Right lobe of liver (tissue), 6 donors: ENCODE results near the gene KRT83. TPM values are rescaled to one million over a fixed set of nuclear protein-coding genes. Genes with fewer than 3 reads are reported as not detected.

Experiments
- ATAC-seq, 4 donors: fragments of 200-7000 bp; cut with Tn5 transposase; one replicate each; pipeline ENCODE4 v1.9.1; 2020; ENCODE audit warnings: mild to moderate bottlenecking in 4 of 4, moderate library complexity in 4 of 4
- DNase-seq, 3 donors: peaks; one replicate each; pipeline ENCODE4 v3.0.0-alpha.2; 2020
- H3K27ac ChIP-seq, 3 donors: fragments of 200-600 bp; one replicate each; pipeline ENCODE4 v1.8.0; 2022
- H3K27me3 ChIP-seq, 2 donors: fragments of 200-600 bp; one replicate each; pipeline ENCODE4 v1.8.0; 2022
- H3K36me3 ChIP-seq, 4 donors: fragments of 200-600 bp; sonication (generic) in 1 of 4; one replicate each; pipeline versions ENCODE4 v1.5.1 to v1.8.0; 2017 to 2022; ENCODE audit warnings: control low read depth in 1 of 4
- H3K4me1 ChIP-seq, 4 donors: fragments of 200-600 bp; sonication (generic) in 1 of 4; one replicate each; pipeline versions ENCODE4 v1.5.1 to v1.8.0; 2017 to 2022; ENCODE audit warnings: control low read depth in 1 of 4
- H3K4me3 ChIP-seq, 3 donors: fragments of 200-600 bp; one replicate each; pipeline ENCODE4 v1.8.0; 2022
- H3K9me3 ChIP-seq, 4 donors: fragments of 200-600 bp; sonication (generic) in 1 of 4; one replicate each; pipeline versions ENCODE4 v1.5.1 to v1.8.0; 2017 to 2022; ENCODE audit warnings: control low read depth in 1 of 4
- CTCF ChIP-seq, 4 donors: fragments of 200-600 bp in 3 of 4; fragments of 450-650 bp in 1 of 4; IDR thresholded peaks; one replicate each; pipeline versions ENCODE4 v1.5.1 to v1.8.0; 2016 to 2022; ENCODE audit warnings: antibody characterized with exemption in 4 of 4, mild to moderate bottlenecking in 2 of 4
- POLR2A ChIP-seq: fragments of 450-650 bp; IDR thresholded peaks from one replicate; pipeline ENCODE4 v1.6.1; 2017; ENCODE audit warnings: antibody characterized with exemption, mild to moderate bottlenecking
- WGBS: methylation state at CpG from one replicate; pipeline ENCODE4 v1.1.6; 2018; ENCODE audit warnings: low coverage, low lambda C conversion rate; ENCODE audit not compliant: insufficient coverage; ENCODE audit errors: missing lambda C conversion rate; 5-methylcytosine and 5-hydroxymethylcytosine counted together
- intact Hi-C, 2 donors: fragments of 100-400 bp; cut with DNase I; formaldehyde crosslinking; loops; one replicate each; pipeline versions ENCODE4 v1.11.2 to v1.14.1; 2022
- total RNA-seq, 6 experiments: library from RNA; depleted of rRNA in 2 of 6; stranded (reverse); fragments of >200 nt in 2 of 6; fragmentation: NEBNext Ultra II Directional in 3 of 6; extraction: Animal tissue kit (Norgen Biotek cat#: 25700) in 3 of 6; gene quantifications; one replicate each; pipeline versions ENCODE4 v1.1.0 to v1.2.4, GENCODE V29; 2016 to 2023
- donor health status: DM: no; HTN: yes; CAD: no.
- donor health status: DM: no; HTN: no; CAD: no.
- donor health status: DM: no; HTN: no; CAD: no.
- donor health status: DM: no; HTN: yes; CAD: no.
- donor health status: DM: no; HTN: yes; CAD: no.

KRT83 gene
- total RNA-seq, 6 experiments from 2014 or later, result not detected

GRCh38 chr12:52285851-52286530 is 35.2 kb downstream of the KRT83 start:
- DNase-seq (no peak), ATAC-seq (no peak)
- intact Hi-C loops, result no loop called here
- H3K36me3 ChIP-seq, result no peaks in the 10 kb centered on the region
- TF ChIP-seq POLR2A, result no peak
- no peaks in the 10 kb centered on the region for H3K9me3 ChIP-seq
- H3K4me3 ChIP-seq, result no peak overlapping the region
- no peak overlapping the region for H3K27ac ChIP-seq
- no peaks in the 10 kb centered on the region for H3K4me1 ChIP-seq
- H3K27me3 ChIP-seq, result no peaks in the 10 kb centered on the region
- WGBS, result 43% methylated on average over 1 of the region's 24 CpGs

- no peak overlapping the region for H3K27ac ChIP-seq
- TF ChIP-seq POLR2A (no peak), CTCF (IDR thresholded peaks at IDR 0.05) (no peak)
- H3K27me3 ChIP-seq, result no peaks in the 10 kb centered on the region
- intact Hi-C loops, result no loop called here
- 69% methylated on average over 1 of the region's 2 CpGs for WGBS
- no peak overlapping the region for H3K4me3 ChIP-seq
- DNase-seq (no peak), ATAC-seq (no peak)
- H3K36me3 ChIP-seq, result no peaks in the 10 kb centered on the region
- H3K4me1 ChIP-seq, result no peaks in the 10 kb centered on the region
- no peaks in the 10 kb centered on the region for H3K9me3 ChIP-seq
Observed at GRCh38 chr12:52285172-52285745, 35.9 kb downstream of the KRT83 start.

GRCh38 chr12:52284562-52285171 is 36.5 kb downstream of the KRT83 start:
- ATAC-seq (no peak), DNase-seq (no peak)
- TF ChIP-seq CTCF (IDR thresholded peaks at IDR 0.05), result no peak
- no peak for TF ChIP-seq POLR2A
- WGBS, result 49% methylated on average over 4 of the region's 4 CpGs
- Histone ChIP-seq H3K9me3 (no peaks in the 10 kb centered on the region), H3K4me3 (no peak overlapping the region), H3K4me1 (no peaks in the 10 kb centered on the region), H3K27ac (no peak overlapping the region), H3K27me3 (no peaks in the 10 kb centered on the region), H3K36me3 (no peaks in the 10 kb centered on the region)
- intact Hi-C loops, result no loop called here

- no peak overlapping the region for H3K27ac ChIP-seq
- WGBS, result 79% methylated on average over 2 of the region's 4 CpGs
- peak in 1 of 4 donors; percentile 4 for ATAC-seq
- no peaks in the 10 kb centered on the region for H3K27me3 ChIP-seq
- H3K4me1 ChIP-seq, result no peaks in the 10 kb centered on the region
- no peak overlapping the region for H3K4me3 ChIP-seq
- DNase-seq, result no peak
- TF ChIP-seq POLR2A (no peak), CTCF (IDR thresholded peaks at IDR 0.05) (no peak)
- intact Hi-C loops, result no loop called here
- no peaks in the 10 kb centered on the region for H3K9me3 ChIP-seq
- H3K36me3 ChIP-seq, result no peaks in the 10 kb centered on the region
Observed at GRCh38 chr12:52280796-52281560, 40.2 kb downstream of the KRT83 start.
